ENCODE results near the gene POU2AF1.

The POU2AF1 gene

GRCh38 chr11:111307472-111308108 lies 71.5 kb downstream of the POU2AF1 start:
- Histone ChIP-seq H3K4me2 (ENCODE audit: low read length) (no peak overlapping the region), H3K79me2 (no peaks in the 10 kb centered on the region), H3K4me3 (ENCODE audit: low read depth, low read length) (no peak overlapping the region), H3K36me3 (ENCODE audit: control insufficient read depth, insufficient read depth, low read length) (no peaks in the 10 kb centered on the region), H3K27me3 (ENCODE audit: control insufficient read depth, insufficient read depth, low read length) (no peaks in the 10 kb centered on the region), H3K9me3 (ENCODE audit: control insufficient read depth, low read length) (no peaks in the 10 kb centered on the region), H3K27ac (no peak overlapping the region), H3K9ac (no peak overlapping the region), H2AFZ (no peak overlapping the region), H3K4me1 (peaks cover 7% of the 10 kb centered on the region)
- no peak for TF ChIP-seq CTCF (IDR thresholded peaks at IDR 0.05)

- Histone ChIP-seq H3K79me2 (no peaks in the 10 kb centered on the region), H3K27ac (no peak overlapping the region), H3K9ac (no peak overlapping the region), H3K36me3 (ENCODE audit: control insufficient read depth, insufficient read depth, low read length) (no peaks in the 10 kb centered on the region), H2AFZ (no peak overlapping the region), H3K4me1 (peaks cover 14% of the 10 kb centered on the region), H3K4me3 (ENCODE audit: low read depth, low read length) (no peak overlapping the region), H3K9me3 (ENCODE audit: control insufficient read depth, low read length) (no peaks in the 10 kb centered on the region), H3K27me3 (ENCODE audit: control insufficient read depth, insufficient read depth, low read length) (no peaks in the 10 kb centered on the region), H3K4me2 (ENCODE audit: low read length) (no peak overlapping the region)
- TF ChIP-seq CTCF (IDR thresholded peaks at IDR 0.05): no peak
These were observed 72.8 kb downstream of the POU2AF1 start for GRCh38 chr11:111306321-111306720.

- Histone ChIP-seq H3K27me3 (ENCODE audit: control insufficient read depth, insufficient read depth, low read length) (no peaks in the 10 kb centered on the region), H3K9ac (no peak overlapping the region), H3K79me2 (no peaks in the 10 kb centered on the region), H2AFZ (no peak overlapping the region), H3K36me3 (ENCODE audit: control insufficient read depth, insufficient read depth, low read length) (no peaks in the 10 kb centered on the region), H3K27ac (no peak overlapping the region), H3K4me2 (ENCODE audit: low read length) (no peak overlapping the region), H3K4me1 (peaks cover 14% of the 10 kb centered on the region), H3K4me3 (ENCODE audit: low read depth, low read length) (no peak overlapping the region), H3K9me3 (ENCODE audit: control insufficient read depth, low read length) (no peaks in the 10 kb centered on the region)
- TF ChIP-seq CTCF (IDR thresholded peaks at IDR 0.05): no peak
These were observed 73.2 kb downstream of the POU2AF1 start for GRCh38 chr11:111305876-111306275.

GRCh38 chr11:111305162-111305802 lies 73.8 kb downstream of the POU2AF1 start:
- TF ChIP-seq CTCF (IDR thresholded peaks at IDR 0.05): no peak
- H3K79me2 ChIP-seq: no peaks in the 10 kb centered on the region
- H2AFZ ChIP-seq: no peak overlapping the region
- no peaks in the 10 kb centered on the region for H3K27me3 ChIP-seq (ENCODE audit: control insufficient read depth, insufficient read depth, low read length)
- H3K9ac ChIP-seq: no peak overlapping the region
- H3K27ac ChIP-seq: no peak overlapping the region
- H3K4me3 ChIP-seq (ENCODE audit: low read depth, low read length): no peak overlapping the region
- H3K9me3 ChIP-seq (ENCODE audit: control insufficient read depth, low read length): no peaks in the 10 kb centered on the region
- H3K4me1 ChIP-seq: peaks cover 14% of the 10 kb centered on the region
- no peak overlapping the region for H3K4me2 ChIP-seq (ENCODE audit: low read length)
- no peaks in the 10 kb centered on the region for H3K36me3 ChIP-seq (ENCODE audit: control insufficient read depth, insufficient read depth, low read length)

GRCh38 chr11:111303461-111303860 lies 75.6 kb downstream of the POU2AF1 start:
- no peaks in the 10 kb centered on the region for H3K36me3 ChIP-seq (ENCODE audit: control insufficient read depth, insufficient read depth, low read length)
- H3K4me1 ChIP-seq: peaks cover 17% of the 10 kb centered on the region
- peak overlapping the region; percentile 39 for H3K4me3 ChIP-seq (ENCODE audit: low read depth, low read length)
- TF ChIP-seq CTCF (IDR thresholded peaks at IDR 0.05): no peak
- H3K27ac ChIP-seq: peak overlapping the region; percentile 96
- no peaks in the 10 kb centered on the region for H3K9me3 ChIP-seq (ENCODE audit: control insufficient read depth, low read length)
- no peak overlapping the region for H2AFZ ChIP-seq
- H3K9ac ChIP-seq: no peak overlapping the region
- H3K4me2 ChIP-seq (ENCODE audit: low read length): peak overlapping the region; percentile 59
- no peaks in the 10 kb centered on the region for H3K79me2 ChIP-seq
- H3K27me3 ChIP-seq (ENCODE audit: control insufficient read depth, insufficient read depth, low read length): no peaks in the 10 kb centered on the region
